ENCODE measurements around the gene ACAA2. TPM values are rescaled to one million over a fixed set of nuclear protein-coding genes. Genes with fewer than 3 reads are reported as not detected.

The ACAA2 gene
- polyA plus RNA-seq, 1 of the 3 experiments (the other 2 are of a cell fraction) = 34.9 TPM

DNA sequence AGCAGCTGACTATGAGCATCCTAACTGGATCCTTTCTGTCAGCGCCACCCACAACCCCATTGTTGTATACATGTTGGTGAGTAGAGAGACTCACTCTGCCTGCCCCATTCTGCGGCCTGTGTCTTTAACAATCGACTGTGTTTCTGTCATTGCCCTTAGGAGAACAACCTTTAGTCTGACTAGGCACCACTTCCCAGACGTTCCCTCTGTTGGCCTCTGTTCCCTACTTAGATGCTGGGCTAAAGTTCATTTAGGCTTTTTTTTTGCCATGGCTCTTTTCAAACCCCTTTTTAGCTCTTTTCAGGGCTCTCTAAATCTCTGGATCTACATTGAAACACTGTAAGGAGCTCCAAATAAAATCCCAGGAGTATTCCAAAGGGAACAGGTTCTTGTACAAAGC lies 20.5 kb upstream of the ACAA2 start:
- no peak overlapping the region for H3K27ac ChIP-seq (ENCODE audit: low read depth in 2 of 2, low read length in 1 of 2)
- DNase-seq = no peak
- no peak overlapping the region for H2AFZ ChIP-seq (ENCODE audit: low read depth)
- H3F3A ChIP-seq (replicated peaks; ENCODE audit: insufficient read depth) = no peaks in the 10 kb centered on the region
- no peaks in the 10 kb centered on the region for H3K4me1 ChIP-seq (ENCODE audit: control insufficient read depth in 1 of 2, insufficient read depth in 2 of 2, low read depth in 1 of 2, low read length in 1 of 2)
- H3K36me3 ChIP-seq (replicated peaks in 1 of 2; ENCODE audit: control insufficient read depth in 1 of 2, insufficient read depth in 2 of 2, low read length in 1 of 2) = peaks cover 0 to 11% of the 10 kb centered on the region in 2 experiments
- TF ChIP-seq USF2 (IDR thresholded peaks at IDR 0.05; ENCODE audit: borderline replicate concordance, low read depth, low read length) (no peak), NFIC (IDR thresholded peaks at IDR 0.05; ENCODE audit: borderline replicate concordance) (no peak), RCOR1 (IDR thresholded peaks at IDR 0.05; ENCODE audit: low read length) (no peak)
- CTCF ChIA-PET = interaction anchor here (0.9 to 1.8 kb wide), 2 partner anchors 25 to 324 kb away, joined by 4 to 12 read pairs; no protein-coding TSS in a partner anchor
- no peaks in the 10 kb centered on the region for H3K9me3 ChIP-seq
- no peak overlapping the region for H3K4me2 ChIP-seq
- no peaks in the 10 kb centered on the region for H3K79me2 ChIP-seq (ENCODE audit: insufficient read depth)
- POLR2A ChIA-PET = interaction anchor here (0.6 kb wide), 1 partner anchor 20 kb away, joined by 3 read pairs; no protein-coding TSS in a partner anchor
- WGBS (ENCODE audit: low lambda C conversion rate) = 93% methylated on average over 4 of the region's 4 CpGs
- H3K9me2 ChIP-seq = no peaks in the 10 kb centered on the region
- H3K4me3 ChIP-seq (ENCODE audit: low read depth in 2 of 2, low read length in 1 of 2) = no peak overlapping the region
- no peaks in the 10 kb centered on the region for H4K20me1 ChIP-seq (ENCODE audit: insufficient read depth)
- no peak overlapping the region for H3K9ac ChIP-seq
- no peaks in the 10 kb centered on the region for H3K27me3 ChIP-seq (ENCODE audit: insufficient read depth)

- H3K9me3 ChIP-seq = no peaks in the 10 kb centered on the region
- no peaks in the 10 kb centered on the region for H3K9me2 ChIP-seq
- H3K36me3 ChIP-seq (replicated peaks in 1 of 2; ENCODE audit: control insufficient read depth in 1 of 2, insufficient read depth in 2 of 2, low read length in 1 of 2) = peaks cover 0 to 11% of the 10 kb centered on the region in 2 experiments
- POLR2A ChIA-PET = no interaction called here
- H3K4me1 ChIP-seq (ENCODE audit: control insufficient read depth in 1 of 2, insufficient read depth in 2 of 2, low read depth in 1 of 2, low read length in 1 of 2) = no peaks in the 10 kb centered on the region
- no peak overlapping the region for H3K4me2 ChIP-seq
- H3K9ac ChIP-seq = no peak overlapping the region
- H3K79me2 ChIP-seq (ENCODE audit: insufficient read depth) = no peaks in the 10 kb centered on the region
- WGBS (ENCODE audit: low lambda C conversion rate) = 53% methylated on average over 2 of the region's 2 CpGs
- no peaks in the 10 kb centered on the region for H3K27me3 ChIP-seq (ENCODE audit: insufficient read depth)
- no peaks in the 10 kb centered on the region for H4K20me1 ChIP-seq (ENCODE audit: insufficient read depth)
- no peak overlapping the region for H2AFZ ChIP-seq (ENCODE audit: low read depth)
- no peak for DNase-seq
- H3K27ac ChIP-seq (ENCODE audit: low read depth in 2 of 2, low read length in 1 of 2) = no peak overlapping the region
- CTCF ChIA-PET = interaction anchor here (0.7 kb wide), 1 partner anchor 321 kb away, joined by 3 read pairs; no protein-coding TSS in a partner anchor
- H3F3A ChIP-seq (replicated peaks; ENCODE audit: insufficient read depth) = no peaks in the 10 kb centered on the region
- TF ChIP-seq ELF1 (IDR thresholded peaks at IDR 0.05) (no peak), RAD21 (IDR thresholded peaks at IDR 0.05; ENCODE audit: low read length) (no peak), POLR2AphosphoS5 (IDR thresholded peaks at IDR 0.05; ENCODE audit: low read depth, low read length) (no peak), FOSL2 (IDR thresholded peaks at IDR 0.05; ENCODE audit: borderline replicate concordance, low read depth) (no peak), REST (IDR thresholded peaks at IDR 0.05; ENCODE audit: low read depth, low read length) (no peak), USF1 (IDR thresholded peaks at IDR 0.05; ENCODE audit: borderline replicate concordance, low read depth) (no peak), FOXJ3 (CRISPR knock-in tag; IDR thresholded peaks at IDR 0.05) (no peak), EZH2phosphoT487 (IDR thresholded peaks at IDR 0.05; ENCODE audit: borderline replicate concordance, low read depth) (no peak), GABPA (IDR thresholded peaks at IDR 0.05; ENCODE audit: low read depth) (no peak), CTCF (IDR thresholded peaks at IDR 0.05) (no peak), NFIC (IDR thresholded peaks at IDR 0.05; ENCODE audit: borderline replicate concordance) (no peak), TEAD4 (IDR thresholded peaks at IDR 0.05; ENCODE audit: borderline replicate concordance, insufficient read depth) (no peak), TAF1 (IDR thresholded peaks at IDR 0.05; ENCODE audit: borderline replicate concordance, low read depth, low read length) (no peak), GATA2 (CRISPR knock-in tag; IDR thresholded peaks at IDR 0.05) (no peak), USF2 (IDR thresholded peaks at IDR 0.05; ENCODE audit: borderline replicate concordance, low read depth, low read length) (no peak), RFX5 (IDR thresholded peaks at IDR 0.05; ENCODE audit: low read length) (no peak), NRF1 (IDR thresholded peaks at IDR 0.05; ENCODE audit: low read depth, low read length) (no peak)
- H3K4me3 ChIP-seq (ENCODE audit: low read depth in 2 of 2, low read length in 1 of 2) = no peak overlapping the region
These were observed 18.9 kb upstream of the ACAA2 start for GRCh38 chr18:49832221-49832647.

All from SK-N-SH (cell line).